HG02981 (cell line): ENCODE results near the gene PGF.

Experiments
- ATAC-seq: cut with Tn5 transposase; IDR thresholded peaks from one replicate; pipeline ENCODE4 v1.9.1; 2021; ENCODE audit warnings: mild to moderate bottlenecking, moderate library complexity; ENCODE audit not compliant: unreplicated experiment

The PGF gene

DNA sequence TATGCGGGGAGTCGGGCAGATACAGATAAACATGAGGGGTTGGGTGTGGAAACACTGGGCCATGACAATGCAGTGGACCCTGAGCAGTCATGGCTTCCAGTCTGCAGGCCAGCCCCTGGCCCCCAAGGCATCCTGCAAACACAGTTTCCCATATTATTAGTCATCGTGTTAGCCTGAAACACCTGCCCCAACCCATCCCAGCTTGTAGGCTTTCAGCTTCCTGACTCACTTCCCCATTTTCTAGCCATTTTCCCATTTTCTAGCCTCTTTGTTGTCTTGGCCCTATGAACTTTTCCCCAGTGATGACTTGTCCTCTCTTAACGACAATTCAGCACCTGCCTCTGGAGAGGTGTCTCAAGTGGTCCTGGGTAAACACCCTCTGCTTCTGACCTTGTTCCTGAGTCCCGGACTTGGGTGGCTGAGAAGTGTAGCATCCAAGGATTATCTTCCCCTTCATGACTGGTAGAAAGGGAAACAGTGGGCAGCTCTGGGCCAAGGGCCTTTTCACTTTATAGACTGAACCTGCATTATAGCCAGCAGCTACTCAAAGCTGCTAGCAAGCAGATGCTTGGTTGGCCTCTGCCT lies 4.3 kb upstream of the PGF start:
- ATAC-seq = no peak

DNA sequence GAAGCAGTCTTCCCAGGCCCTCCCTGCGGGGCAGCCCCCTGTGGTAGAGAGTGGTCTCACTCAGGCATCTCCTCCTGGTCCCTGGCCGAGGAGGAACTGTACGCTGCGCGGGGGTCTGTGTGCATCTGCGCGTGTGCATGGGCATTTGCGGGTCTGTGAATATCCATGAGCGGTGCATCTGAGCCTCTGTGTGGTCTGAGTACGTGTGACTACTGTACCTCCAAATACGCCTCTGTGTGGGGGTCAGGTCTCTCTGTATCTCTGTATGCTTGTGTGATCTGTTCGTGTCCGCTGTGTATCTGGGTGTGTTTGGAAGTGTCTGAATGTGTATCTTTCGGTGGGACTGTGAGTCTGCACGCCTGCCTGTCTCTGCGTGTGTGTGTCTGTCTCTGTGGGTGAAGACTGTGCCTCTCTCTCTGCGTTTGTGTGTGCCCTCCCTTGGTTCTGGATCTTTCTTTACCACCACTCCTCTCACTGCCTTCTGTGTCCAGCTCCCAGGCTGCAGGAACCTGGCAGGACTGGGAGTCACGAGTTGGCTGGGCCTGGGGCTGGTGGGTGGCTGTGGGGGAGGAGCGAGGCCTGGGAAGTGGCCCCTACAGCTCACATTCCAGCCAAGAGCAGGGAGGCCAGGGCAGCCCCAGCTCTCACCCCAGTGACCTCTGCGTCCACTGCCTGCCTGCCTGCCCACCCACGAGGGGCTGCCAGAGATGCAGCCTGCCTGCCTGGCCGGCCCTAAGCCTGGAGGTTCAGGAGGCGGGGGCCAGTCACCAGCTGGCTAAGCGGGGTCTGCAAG lies 1.1 kb upstream of the PGF start:
- ATAC-seq = no peak

DNA sequence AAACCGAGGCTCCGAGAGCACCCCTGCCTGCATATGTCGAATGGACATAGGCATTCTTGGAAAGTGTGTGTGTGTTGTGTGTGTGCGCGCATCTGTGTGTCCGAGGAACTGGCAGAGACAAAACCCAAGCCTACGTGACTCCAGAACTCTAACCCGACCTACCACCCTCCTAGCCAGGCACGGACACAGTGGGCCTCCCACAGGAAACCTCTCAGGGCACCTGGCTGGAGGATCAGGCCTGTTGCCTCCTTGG lies 556 bp upstream of the PGF start:
- ATAC-seq = no peak

DNA sequence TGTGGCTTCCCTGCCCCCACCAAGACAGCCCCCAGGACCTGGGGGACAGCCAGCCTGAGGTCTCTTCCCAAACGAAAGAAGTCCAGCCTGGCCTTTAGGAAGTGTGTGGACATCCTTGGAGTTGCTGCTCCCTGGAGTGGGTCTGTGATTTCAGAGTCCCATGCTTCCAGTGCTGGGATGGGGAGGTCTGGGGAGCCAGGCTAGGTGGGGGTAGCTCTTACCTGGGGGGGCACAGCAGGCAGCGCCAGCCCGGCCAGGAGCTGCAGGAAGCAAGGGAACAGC lies 509 bp downstream of the PGF start:
- ATAC-seq = no peak

DNA sequence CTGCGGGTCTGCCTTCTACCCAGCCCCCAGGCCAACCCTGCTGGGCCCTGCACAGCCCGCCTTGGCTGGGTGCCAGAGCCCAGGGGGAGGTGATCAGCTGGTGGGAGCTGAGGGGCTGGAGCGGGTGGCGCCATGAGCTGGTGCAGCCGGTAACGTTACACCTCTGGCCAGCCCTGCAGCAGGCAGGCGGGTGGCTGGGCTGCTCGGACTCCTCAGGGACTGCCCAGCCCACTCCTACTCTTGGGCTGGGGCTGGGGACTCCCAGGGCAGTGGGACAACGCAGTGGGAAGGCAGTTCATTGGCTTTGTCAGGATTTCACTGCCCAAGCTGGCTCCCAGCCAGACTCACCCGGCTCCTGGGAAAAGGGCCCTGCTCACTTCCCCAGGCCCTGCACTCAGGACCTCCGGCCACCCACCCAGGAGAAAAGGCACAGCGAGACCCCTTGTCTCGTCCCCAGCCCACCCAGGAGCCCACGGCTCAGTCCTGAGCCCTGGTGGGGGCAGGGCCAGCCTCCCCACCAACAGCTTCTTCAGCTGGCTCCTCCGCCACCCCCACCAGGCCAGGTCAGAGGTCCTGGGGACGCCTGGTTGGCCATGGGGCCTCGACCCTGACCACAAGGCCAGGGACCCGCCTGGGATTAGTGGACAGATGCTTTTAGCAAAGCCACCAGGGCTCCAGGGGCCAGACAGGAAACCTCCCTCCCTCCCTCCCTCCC lies 1.0 kb downstream of the PGF start:
- ATAC-seq = no peak

DNA sequence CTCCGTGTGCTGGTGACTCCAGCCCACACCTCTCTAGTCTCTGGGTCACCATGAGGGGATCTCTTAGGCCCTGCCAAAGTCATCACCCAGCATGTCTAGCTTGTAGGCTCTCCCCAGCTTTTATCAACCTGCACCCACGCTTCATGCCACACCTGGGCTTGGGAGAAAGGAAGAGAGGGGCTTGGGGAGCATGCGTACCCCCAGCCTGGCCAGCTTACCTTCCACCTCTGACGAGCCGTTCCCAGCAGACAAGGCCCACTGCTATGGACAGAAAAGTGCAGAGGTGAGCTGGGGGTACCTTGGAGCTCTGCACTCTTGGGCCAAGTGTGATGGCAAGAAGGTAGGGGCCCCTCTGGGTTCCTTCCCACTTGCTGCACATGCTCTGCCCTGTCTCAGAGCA lies 1.7 kb downstream of the PGF start:
- ATAC-seq = no peak

DNA sequence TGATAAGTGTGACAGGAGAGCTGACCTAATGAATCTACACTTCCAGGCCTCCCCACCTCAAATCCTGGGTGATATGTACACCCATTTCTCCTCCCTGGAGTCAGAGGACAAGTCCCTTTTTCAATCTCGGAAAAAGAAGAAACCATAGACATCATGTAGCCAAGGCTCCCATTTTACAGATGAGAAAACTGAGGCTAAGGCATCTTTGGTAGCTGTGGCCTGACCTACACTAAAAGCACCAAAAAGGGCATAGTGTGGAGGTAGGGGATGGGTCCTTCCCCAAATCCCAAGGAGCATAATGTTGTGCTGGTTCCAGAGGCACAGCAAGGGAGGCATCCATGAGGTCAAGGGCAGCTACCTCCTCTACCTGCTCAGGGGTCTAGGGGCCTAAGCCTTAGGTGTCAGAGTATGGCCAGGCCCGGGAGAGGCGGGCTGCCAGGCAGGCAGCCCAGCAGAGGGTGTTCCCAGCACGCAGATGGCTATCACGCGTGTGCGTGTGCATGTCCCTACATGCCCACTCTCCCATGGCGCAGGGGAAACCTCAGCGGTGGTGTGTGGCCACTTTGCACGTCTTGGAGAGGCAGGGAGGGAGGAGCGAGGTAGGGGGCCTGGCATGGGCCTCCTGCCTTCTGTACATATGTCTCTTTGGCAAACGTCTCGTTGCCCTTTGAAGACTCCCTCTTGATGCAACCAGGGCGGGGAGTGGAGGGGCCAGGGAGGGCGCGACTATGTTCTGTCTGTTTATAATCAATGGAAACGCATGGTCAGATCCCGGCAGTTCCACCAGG lies 2.5 kb downstream of the PGF start:
- ATAC-seq = no peak

DNA sequence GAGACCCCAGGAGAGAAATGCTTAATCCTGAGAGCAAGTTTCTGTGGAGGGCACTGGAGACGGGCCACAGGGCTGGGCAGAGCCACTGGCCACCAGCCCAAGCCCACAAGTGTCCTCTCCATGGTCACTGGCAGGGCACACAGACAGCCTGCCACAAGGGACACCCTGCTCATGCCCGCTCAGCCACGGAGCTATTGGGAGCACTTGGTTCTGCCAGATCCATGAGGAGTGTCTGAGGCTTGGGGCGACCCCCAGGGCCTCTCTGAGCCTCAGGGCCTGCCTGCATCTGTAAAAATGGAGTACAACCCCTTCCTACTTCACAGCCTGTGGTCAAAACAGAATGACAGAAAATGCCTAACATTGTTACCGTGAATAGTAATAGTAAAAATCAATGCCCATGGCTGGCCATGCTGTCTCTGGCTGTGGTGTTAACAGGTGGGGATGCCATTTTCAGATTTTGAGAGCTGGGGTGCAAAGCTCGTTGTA lies 3.2 kb downstream of the PGF start:
- ATAC-seq = no peak

DNA sequence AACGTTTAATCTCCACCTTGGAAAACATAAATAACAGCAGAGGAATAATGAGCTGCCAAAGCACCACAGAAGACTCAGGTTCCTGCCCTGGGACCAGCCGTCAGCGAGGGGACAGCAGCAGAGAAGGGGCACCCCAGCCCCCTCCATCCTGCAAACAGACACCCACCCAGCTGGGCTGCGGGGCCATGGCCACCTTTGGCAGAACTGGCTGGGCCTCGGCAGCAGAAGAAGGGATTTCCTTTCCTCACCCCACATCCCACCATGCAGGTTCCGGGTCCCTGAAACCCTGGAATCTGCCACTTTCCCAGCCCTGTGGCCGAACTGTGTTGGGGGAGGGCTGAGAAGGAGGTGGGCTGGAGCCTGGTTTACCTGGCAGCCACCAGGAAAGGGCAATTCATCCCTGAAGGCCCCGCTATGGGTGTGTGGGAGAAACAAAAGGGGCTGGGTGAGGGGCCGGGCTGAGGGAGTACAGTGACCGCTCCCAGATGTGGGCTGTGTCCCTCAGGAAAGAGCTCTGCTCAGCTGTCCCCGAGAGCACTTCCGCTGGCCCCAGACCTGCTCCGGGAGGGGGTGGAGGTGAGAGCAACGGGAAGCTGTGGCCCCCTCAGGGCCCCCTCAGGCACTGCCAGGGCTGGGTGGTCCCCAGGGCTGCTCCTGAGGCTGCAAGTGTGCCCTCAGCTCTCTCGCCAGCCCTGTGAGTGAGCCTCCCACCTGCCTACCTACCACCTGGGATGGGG lies 3.8 kb downstream of the PGF start:
- no peak for ATAC-seq

DNA sequence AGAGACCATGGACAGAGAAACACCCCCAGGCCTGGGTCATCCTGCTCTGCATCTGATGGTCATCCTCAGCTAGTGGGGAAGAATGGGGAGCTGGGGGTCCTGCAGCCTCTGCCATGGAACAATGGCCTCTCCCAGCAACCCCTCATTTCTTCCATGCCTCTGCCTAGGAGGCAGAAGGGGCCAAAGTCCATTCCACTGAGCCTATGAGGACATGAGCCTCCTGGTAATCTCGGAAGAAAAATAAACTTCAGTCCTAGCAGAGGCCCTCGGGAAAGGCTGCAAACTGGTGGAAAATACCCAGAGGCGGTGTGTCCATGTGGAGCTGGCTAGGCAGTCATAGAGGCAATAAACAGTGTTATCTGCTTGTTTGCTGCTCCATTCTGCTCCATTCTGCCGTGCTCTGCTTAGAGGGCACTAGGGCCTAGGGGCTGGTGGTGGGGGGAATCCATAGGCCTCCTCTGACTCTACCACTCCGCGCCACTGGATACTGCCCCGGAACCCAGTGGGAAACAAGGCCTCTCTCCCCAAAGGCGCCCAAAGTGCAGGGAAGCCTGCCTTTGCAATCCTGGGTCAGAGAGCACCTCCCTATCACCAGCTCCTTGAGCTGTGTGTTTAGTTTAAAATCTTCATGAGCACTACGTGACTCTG lies 4.5 kb downstream of the PGF start:
- no peak for ATAC-seq

DNA sequence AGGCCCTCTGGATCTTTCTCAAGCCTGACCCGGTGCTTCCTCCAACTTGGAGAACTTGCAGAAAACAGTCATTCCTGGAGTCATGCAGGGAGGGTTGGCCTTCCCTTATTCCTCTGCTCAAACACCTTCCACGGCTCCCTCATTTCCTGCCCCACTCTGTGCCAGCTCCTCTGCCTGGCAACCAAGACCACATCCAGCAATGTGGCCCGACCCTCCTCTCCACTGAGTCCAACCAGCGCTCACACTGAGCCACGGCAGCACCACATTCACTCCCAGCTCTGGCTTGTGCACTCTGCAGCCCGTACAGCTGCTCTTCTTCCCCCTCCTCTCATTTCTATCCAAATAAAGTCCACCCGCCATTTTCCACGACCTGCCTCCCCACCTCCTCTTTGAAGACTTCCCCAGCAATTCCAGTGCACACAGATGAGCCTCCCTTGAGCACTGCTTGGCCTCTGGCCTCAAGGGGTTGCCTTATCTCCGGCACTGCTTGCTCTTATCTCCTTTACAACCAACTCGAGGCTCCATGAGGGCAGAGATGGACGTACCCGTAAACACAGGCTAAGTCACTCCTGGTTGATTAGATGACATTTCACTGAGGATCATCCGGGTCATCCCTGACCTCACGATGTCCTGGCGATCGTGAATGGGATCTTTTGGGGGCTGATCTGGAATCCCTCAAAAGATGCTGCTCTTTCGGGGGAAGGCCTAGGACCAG lies 5.4 kb downstream of the PGF start:
- no peak for ATAC-seq

DNA sequence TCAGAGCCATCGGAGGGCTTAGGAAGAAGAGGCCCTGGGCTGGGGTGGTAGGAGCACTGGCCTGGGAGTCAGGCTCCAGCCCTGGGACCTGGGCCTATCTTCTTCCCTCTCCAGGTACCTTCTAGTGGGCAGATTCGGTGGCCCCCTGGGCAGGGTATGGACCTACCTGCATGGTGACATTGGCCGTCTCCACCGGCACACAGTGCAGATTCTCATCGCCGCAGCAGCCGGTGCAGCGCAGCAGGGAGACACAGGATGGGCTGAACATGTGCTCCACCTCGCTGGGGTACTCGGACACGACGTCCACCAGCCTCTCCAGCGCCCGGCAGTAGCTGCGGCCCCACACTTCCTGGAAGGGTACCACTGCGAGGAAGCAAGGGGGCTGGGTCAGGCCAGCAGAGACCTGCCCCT lies 6.2 kb downstream of the PGF start:
- ATAC-seq = no peak

DNA sequence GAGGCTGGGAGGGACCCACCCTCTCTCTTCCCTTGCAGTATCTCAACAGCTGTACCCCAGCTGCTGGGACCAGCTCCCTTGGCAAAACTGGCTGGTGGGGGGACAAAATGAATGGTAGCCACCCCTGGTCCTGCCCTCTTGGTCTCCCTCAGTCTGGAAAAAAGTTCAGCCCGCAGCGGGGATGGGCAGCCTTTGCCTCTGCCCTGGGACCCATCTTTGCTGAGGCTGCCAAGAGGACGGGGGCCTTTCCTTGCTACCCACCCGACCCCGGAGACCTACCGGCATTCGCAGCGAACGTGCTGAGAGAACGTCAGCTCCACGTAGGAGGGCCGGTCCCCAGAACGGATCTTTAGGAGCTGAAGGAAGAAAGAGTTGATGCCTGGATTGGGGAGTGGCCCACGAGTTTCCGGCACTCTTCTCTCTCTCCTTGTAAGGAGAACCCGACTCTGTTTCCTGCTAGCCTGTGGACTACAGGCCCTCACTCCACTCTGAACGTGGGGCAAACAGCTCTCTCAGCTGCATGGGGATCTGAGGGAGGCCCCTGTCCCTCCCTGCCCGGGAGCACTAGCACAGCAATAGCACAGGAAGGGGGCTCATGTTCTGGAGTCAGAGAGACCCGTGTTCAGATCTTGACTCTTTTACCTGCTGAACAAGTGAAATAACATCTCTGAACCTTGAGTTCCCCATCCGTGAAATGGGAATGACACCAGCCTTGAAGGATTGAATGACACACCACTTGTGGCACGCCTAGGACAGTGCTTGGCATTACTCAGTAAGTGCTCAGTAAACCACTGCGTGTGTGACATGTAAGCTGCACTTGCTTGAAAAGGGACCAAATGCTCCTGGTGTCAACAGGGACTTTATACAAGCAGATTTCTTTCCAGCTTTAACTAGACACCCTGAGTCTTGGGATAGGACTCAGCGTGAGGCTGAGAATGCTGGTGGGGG lies 6.9 kb downstream of the PGF start:
- ATAC-seq = no peak

DNA sequence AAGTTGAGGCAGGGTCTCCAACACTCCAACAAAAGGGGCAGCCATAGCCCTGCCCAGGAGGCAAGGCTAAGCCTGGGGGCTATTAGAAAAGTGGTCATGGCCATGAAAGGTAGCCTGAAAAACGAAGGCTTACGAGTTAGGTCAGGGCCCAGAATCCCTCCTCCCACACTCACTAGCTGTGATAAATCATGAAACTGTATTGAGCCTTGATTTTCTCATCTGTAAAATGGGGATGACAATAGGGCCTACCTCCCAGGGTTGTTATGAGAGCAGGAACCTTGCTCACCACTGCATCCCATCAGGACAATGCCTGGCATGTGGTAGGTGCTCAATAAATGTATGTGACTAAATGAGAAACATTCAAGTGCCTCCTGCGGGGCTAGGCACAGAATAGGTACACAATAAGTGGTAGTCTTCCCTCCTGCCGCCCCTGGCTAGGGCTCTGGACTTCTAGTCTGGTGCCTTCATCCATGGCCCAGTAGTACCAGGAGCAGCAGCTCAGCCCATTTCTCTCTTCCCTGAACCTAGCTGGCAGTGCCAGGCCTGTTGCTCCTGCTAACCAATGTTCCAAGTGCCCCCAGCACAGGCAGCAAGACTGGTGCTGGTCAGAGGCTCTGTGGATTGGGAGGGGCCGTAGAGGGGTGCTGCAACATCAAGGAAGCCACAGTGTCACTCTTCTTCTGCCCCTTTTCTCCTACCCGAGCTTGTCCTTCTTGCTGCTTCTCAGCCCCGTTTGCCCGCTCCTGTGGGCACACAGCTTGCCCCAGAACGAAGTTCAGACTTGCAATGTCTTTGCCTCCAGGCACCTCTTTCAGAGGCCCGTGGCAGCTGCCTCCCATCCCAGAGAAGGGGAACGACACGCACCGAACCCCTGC lies 7.8 kb downstream of the PGF start:
- ATAC-seq = no peak

DNA sequence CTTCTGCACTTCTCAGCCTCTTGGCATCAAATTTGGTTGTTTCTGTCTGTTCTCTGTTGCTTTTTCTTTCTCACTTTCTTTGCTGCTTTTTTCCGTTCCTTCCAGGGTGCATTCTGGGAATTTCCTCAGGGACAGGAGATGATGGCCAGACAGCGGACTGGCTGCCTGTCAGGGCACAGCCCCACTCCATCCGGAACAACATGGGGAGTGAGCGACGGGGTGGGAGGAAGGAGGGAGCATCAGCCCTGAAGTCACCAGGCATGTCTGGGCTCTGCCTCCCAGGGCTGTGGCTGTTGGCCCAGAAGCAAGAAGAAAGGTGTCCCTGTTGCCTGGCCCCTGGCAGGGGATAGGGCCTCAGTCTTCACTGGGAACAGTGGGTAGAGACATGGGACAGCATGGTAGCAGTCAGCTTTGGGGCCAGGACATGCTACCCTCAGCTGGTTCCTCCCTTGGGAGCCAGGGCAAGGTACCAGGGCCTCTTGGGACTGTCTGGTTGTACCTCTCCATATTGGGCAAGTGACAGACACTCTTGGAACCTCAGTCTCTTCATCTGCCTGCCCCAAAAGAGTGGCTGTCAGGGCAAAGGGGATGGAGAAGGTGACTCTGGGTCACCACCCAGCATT lies 8.6 kb downstream of the PGF start:
- ATAC-seq = no peak

DNA sequence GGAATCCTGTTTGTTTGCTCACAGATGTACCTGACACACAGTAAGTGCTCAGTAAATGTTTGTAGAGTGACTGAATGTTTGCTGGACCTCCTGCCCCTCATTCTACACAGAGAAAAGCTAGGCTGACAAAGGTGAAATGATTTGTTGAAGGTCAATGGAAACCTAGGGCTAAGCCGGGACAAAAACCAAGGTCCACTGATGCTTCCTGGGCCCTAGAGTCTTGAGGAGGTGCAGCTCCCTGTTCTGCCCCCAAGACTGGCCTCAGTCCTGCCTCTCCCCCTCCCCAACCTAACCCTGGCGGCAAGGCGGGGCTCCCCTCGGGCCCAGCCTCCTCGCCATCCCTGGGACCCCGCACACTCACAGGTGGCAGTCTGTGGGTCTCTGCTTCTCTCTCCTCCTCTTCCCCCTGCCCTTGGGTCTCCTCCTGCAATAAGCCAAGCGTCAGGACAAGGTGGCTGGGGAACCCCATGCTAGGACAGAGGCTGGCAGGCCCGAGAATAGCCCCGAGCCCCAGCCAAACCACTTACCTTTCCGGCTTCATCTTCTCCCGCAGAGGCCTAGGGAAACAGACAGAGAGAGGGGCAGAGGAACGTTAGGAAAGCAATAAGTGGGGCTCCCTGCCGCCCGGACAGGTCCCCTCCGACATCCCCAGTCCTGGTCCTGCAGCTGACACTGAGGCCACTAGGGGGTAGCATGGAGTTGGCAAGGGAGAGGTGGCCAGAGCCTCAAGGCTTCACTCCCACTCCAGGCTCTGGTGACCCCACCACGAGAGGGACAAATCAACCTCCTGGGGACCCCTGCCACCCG lies 9.3 kb downstream of the PGF start:
- no peak for ATAC-seq
